Fibroblast of skin of left biceps (primary cell): ENCODE measurements around the gene UBAC2.
"Not testable (repeated sequence)": the region's sequence is repeated elsewhere in the genome, so short reads cannot be mapped to it uniquely, and the experiment has no call there.

Experiments used
- DNase-seq, 2 experiments: peaks; one replicate each; pipeline ENCODE4 v3.0.0-alpha.2; 2013; ENCODE audit warnings: low read depth in 2 of 2

Gene UBAC2

DNA sequence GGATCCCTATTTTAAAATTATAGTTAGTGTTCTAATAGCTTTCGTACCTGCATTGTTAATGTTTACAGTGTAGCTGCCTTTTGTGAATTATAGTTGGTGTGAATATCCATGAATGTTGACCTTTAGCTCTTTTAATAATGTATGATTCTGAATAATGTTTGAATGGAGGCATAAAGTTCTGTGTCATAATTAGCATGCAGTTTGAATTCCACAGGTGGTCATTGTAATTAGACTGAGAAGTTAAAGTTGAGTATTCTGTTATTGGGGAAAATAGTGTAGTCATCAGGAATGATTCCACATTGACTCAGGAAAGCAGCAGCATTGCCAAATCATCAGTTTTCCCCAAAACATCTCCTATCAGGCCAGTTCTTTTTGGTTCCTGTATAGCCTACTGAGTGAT lies 45.4 kb downstream of the UBAC2 start:
- DNase-seq = no peak

DNA sequence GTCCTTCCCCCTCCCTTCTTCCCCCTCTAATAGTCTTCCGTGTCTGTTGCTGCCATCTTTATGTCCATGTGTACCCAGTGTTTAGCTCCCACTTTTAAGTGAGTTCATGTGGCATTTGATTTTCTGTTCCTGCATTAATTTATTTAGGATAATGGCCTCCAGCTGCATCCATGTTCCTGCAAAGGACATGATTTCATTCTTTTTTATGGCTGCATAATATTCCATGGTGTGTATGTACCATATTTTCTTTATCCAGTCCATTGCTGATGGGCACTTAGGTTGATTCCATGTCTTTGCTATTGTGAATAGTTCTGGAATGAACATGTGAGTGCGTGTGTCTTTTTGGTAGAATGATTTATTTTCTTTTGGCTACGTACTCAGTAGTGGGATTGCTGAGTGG lies 48.5 kb downstream of the UBAC2 start:
- not testable (repeated sequence) for DNase-seq

DNA sequence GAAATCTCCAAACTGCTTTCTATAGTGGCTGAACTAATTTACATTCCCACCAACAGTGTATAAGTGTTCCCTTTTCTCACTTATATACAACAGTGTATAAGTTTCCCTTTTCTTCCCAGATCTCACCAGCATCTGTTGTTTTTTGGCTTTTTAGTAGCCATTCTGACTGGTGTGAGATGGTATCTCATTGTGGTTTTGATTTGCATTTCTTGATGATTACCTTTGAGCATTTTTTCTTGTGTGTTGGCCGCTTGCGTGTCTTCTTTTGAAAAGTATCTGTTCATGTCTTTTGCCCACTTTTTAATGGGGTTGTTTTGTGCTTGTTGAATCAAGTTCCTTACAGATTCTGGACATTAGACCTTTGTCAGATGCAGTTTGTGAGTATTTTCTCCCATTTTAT lies 49.0 kb downstream of the UBAC2 start:
- not testable (repeated sequence) for DNase-seq

DNA sequence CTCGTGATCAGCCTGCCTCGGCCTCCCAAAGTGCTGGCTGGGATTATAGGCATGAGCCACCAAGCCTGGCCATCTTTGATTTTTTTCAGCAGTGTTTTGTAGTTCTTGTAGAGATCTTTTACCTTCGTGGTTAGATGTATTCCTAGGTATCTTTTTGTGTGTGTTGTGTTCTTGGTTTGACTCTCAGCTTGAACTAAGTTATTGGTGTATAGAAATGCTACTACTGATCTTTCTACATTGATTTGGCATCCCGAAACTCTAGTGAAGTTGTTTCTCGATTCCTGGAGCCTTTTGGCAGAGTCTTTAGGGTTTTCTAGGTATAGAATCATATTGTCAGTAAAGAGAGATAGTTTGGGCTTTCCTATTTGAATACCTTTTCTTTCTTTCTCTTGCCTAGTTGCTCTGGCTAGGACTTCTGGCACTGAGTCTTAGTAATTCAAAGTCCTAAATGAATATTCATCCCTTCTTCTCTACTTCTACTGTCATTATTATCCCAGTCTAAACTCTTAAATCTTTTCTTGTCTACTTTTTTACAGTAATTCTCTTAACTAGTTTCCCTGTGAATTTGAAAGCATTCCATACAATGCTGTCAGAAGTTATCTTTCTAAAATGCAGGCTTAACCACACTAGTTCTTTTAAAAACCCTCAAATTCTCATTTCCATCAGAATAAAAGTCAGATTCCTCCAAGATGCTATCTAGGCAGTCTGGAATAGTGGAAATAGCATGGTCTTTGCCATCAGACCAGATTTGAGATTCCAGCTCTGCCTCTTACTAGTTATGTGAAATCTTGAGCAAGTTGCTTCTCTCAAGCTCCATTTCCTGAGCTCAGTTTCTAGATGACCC lies 50.5 kb downstream of the UBAC2 start:
- DNase-seq = no peak

DNA sequence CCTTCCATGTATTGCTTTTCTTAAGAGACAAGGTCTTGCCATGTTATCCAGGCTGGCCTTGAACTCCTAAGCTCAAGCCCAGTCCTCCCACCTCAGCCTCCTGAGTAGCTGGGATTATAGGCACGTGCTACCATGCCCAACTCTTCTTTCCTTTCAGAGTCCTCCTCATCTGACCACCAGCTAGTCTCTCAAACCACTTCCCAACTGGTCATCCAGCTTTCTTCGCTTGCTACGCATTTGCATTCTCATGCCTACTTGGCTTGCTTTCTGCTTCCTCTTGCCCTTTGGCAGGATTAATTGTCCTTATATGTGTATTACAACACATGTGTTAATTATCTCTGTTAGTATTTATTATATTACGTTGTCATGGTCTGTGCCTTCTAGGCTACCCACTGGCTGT lies 51.3 kb downstream of the UBAC2 start:
- no peak for DNase-seq

DNA sequence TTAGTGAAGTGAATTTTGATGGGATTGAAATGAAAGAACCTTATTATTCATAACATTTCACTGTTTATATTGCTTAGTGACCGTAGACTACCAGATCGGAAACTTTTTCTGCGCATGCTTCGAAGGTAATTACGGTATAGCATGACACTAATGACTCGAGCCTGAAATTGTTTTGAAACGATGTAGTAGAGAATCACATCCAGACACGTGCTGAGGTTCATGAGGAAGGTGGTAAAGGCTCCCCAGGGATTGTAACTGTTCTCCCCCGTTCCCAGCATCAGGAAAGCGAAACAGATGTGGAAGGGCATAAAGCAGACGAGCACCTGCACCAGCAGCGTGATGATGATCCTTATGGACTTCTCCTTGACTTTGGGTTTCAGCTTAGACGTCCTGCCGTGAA lies 54.2 kb downstream of the UBAC2 start:
- no peak for DNase-seq

DNA sequence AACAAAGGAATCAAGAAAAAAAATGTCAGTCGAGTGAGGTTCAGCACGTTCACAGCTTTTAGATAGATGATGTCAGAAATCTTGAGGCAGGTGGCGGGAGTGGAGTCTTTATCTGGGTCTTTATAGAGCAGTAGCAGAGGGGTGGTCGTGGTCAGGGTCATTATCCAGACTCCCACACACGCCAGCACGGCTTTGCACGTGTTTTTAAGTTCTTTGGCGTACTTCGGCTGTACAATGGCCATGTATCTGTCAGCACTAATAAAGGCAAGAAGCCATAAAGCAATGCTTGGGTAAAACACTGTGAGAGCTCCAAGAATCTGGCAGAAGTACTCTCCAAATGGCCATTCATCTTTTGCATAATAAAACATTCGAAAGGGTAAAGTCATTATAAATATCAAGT lies 54.6 kb downstream of the UBAC2 start:
- DNase-seq = no peak

DNA sequence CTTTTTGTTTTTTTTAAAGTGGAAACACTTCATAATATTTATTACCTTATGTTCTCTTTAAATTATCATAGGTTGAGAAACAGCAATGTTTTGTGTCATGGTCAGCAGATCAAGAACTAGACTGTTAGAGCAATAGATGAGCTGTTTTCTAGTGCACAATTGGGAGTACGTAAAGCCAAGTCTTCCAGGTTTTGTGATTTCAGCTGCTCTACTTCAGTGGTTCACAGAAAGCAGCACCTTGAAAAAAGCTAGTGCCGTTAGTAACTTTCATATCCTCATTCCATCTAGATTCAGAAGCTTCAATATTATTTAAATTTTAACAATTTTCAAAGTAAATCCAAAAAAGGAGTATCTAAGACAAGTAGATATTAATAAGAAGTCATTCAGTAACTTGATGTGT lies 55.6 kb downstream of the UBAC2 start:
- no peak for DNase-seq

DNA sequence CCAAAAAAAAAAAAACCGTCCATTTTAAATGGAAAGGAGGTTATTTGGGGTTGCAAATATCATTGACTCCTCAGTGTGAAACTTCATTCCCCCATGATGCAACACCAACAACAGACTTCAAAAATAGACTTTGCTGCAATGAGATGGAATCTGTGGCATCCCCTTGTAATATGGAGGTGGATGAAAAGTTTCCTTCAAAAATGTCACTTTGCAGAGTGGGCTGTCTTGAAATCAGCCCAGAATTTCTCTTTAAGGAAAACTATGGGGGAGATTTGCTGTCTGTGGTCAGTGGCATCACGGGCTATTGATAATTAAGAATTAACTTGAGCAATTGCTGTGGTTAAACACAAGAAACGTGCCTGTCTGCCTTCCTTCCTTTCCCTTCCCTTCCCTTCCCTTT lies 56.1 kb downstream of the UBAC2 start:
- DNase-seq = peak; percentile 51 to 60

DNA sequence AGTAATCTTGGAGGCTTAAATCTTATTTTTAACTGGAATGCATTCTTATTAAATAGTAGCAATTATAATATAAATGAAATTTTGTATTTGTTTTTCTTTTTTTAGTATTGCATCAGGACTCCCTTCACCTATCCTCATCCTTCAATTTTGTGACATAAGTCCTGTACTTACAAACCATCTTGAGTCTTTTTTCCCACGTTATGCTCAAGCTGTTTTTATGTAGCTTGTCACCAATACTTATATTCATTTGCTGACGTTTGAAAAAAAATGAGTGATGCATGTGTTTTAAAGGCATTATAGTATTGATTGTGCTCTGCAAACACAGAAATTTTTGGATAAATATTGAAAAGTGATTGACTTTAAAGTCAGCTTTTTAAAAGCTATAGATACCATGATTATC lies 56.6 kb downstream of the UBAC2 start:
- DNase-seq = no peak

DNA sequence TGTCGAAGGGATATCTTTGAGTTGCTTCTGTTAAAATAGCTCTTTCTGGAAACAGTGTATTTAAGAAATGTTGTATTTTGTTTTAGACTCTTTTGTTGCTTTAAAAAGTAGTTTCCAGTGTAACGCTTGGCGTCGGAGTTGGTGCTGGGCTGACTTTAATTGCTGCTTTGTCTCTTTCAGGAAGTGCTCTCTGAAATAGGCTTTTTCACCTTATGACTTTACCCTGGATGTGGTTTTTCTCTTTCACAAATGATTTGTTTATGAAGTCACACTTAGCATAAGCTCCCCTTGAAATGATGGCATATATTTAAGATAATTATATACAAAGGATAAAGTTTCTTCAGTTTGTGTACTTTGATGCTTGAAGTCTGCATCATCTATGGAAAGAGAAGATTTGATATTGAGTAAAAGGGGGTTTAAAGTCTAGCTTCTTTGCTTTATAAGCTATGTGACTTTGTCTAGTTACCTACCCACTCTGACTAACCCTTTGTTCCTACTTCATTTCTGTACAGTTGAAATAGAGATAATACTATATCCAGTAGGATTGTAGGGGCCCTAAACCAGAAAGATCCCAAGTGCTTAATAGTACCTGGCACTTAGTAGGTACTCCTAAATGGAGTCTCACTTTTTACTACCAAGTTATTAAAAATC lies 57.7 kb downstream of the UBAC2 start, which contains the start of gene GPR18:
Gene GPR18, minus strand, starts transcription at position 170 of the 651 bp plus-strand sequence. CDS start 2,507 bp downstream, outside the sequence.
- DNase-seq = no peak

DNA sequence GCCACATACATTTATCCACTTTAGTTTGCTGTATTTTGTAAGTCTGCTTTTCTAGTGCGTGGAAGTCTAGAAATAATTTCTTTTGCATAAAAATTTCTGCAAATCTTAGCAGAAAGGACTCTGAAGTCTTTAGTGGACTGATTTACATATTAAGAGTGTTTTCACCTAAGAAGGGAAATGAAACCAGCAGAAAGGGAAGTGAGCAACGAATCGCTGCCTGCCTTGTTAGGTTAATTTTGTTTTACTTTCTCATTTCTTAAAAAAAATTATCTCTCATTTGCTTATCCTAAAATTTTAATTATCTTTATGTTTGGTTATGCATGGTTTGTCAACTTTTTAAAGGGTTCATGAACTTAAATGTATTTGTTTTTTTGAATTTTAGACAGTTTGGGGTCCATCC lies 58.3 kb downstream of the UBAC2 start:
- no peak for DNase-seq

DNA sequence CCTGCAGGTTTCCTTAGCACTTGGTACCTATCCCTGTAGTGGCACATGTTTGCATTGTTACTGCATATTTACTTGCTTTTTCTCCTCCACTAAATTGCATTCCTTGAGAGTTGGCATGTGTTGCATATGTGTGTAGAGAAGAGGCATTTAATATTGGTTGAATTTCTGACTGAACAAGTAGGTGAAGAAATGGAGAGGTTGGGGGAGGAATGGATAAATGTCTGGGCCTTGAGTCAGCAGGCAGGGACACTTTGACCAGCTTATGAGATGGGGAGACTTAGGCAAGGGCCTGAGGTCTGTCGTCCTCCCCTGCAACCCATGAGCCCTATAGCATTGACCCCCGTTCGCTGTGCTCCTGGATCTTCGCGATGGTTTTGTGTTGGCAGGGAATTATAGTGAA lies 59.6 kb downstream of the UBAC2 start:
- no peak for DNase-seq

DNA sequence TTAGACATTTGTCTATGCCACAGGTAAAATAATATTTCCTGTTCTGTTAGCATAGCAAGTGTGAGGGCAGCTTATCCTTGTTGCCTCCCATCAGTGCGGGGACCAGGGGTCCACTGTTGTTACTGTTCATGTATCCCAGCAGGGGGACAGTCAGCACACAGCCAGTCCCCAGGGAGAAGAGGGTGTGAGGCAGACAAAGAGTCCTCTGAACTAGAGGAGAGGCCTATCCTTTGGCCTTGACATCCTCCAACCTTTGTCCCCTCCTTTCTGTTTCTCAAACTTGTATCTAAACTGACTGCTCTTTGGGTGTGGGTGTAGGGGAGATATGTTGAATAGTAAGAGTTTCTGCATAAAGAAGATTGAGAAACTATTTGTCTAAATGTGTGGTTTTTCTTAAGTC lies 60.4 kb downstream of the UBAC2 start:
- DNase-seq = no peak

DNA sequence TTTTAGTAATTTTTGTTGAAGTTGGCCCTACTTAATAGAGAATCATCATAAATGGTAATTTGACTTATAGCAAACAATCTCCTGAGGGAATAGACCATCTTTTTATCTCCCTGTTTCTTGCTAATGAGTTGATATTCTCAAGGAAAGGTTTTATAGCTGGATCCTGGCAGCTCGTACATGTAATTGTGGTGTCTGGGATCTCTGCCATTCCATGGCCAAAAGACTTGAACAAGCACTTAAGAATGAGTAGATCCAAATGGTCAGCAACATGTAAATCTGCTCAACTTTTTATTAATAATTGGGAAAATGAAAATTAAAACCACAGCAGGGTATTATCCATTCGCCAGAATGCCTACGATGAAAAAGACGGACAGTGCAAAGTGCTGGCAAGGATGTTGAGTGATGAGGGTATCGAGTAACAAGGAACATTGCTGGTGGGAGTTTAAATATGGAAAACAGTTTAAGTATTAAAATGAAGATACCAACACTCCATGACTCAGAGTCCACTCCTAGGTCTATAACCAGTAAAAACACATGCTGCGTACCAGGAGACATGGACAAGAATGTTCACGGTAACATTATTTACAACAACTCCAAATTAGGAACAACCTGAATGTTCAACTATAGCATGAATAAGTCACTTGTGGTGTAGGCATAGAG lies 62.6 kb downstream of the UBAC2 start:
- no peak for DNase-seq

DNA sequence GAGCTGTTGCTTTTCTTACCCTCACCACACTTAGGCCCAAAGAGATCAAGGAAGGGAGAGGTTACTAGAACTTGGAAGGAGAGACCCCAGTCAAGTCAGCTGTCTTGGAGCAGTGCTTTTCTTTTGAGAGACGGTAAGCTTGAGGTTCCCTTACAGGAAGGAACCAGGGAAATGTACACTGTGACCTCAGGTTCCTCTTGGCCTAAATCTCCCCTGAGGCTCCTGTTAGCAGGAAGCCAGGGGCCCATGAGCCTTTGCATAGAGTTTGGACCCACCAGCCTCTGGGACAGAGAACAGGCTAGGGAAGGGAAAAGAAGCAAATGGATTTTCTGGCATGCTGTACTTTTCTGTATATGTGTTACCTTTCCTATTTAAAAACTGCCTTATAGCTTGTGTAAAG lies 63.4 kb downstream of the UBAC2 start:
- no peak for DNase-seq

DNA sequence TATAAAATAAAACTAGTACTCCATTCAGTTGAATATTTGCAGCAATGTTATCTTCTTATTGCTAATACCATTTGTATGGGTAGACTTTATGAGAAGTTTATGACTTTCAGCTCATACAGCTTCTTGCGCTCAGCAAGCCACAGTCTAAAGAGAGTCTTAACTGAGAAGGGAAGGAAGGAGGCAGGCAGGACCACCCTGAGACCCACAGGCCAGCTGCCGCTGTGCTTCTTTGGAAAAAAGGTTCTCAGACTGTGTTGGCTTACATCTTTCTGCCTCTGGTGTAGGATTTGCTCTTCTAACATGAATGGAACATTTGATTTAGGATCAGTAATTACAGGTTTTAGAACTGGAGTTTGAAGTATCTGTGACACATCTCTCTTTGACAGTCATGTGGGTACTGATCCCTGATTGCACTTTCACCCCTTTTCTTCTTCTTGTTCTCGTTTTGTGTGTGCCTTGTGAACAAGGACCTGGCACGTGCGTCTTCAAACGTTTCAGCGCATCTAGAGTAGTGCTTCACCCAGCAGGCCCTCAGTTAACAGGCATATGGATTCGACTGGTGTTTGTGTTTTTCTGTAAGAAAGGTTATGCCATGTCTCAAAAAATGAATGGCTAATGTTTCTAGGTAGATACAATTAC lies 64.6 kb downstream of the UBAC2 start:
- no peak for DNase-seq

DNA sequence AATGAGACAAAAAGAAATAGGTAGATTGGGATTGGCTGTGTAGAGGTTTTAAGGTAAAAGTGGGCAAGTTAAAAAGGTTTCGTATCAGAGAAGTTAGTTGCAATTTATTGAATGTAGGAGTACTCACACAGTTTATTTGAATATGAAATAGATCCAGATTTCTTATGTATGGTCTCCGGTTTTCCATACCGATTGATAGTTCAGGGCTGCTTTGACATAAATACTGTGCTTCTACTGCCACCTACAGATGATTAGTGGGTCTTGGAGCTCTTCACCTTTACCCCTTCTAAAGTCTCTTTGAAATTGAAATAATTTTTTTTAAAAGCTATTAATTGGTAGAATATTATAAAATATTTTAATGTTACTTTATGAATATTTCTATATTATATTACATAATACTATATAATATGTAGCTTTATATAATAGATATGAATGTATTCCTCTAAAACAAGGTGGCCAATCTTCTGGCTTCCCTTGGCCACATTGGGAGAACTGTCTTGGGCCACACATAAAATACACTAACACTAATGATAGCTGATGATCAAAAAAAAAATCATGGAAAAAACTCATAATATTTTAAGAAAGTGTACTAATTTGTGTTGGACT lies 65.3 kb downstream of the UBAC2 start:
- no peak for DNase-seq

DNA sequence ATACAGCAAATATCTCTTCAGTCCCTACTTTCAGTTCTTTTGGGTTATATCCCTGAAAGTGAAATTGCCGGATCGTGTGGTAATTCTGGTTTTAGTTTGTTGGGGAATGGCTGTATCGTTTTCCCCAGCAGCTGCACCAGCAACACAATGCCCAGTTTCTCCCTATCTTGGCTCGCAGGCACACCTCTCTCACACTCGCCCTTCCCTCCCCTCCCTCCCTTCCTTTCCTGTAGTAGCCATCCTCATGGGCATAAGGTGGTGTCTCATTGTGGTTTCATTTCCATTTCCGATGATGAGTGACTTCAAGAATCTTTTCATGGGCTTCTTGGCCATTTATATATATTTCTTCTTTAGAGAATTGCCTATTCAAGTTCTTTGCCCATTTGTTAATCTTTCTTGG lies 66.2 kb downstream of the UBAC2 start:
- no peak for DNase-seq

DNA sequence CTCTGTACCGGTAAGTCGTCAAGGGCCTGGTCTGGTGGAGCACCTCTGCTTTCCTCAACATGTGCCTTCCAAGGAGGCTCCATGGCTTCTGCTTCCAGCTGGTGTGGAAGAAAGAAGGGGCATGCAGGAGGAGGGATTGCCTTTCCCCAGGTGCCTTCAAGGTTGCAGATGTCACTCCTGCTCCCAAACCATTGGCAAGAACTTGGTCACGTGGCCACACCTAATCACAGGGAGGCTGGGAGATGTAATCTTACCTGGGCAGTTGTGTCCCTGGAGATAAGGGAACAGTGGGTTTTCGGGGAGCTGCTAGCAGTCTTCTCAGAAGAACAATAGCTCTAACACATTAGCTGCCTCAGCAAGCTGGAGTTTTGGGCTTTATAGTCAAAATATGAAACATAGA lies 67.3 kb downstream of the UBAC2 start:
- no peak for DNase-seq

DNA sequence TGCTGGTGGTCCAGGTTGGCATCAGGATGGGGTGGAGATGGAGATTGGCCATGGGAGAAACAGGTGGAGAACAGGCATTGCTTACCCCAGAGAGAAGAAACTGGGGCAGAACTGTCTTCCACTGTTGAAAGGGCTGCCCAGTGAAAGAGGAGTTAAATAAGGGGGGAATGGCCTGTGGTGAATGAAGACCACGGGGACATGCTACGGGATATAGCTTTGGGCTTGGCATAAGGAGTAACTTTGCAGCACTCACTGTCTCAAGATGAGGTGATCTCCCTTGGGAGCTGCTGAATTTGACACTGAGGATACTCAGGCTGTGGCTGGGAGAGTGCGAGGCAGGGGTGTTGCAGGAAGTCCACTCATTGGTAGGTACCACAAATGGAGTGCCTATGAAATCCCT lies 68.2 kb downstream of the UBAC2 start:
- DNase-seq = no peak
